ENCODE data around the gene ELMO3.

Gene ELMO3

GRCh38 chr16:67154578-67155294 lies 44.2 kb upstream of the ELMO3 start:
- DNase-seq (ENCODE audit: low read depth), result no peak
- TF ChIP-seq, protein P1, sequence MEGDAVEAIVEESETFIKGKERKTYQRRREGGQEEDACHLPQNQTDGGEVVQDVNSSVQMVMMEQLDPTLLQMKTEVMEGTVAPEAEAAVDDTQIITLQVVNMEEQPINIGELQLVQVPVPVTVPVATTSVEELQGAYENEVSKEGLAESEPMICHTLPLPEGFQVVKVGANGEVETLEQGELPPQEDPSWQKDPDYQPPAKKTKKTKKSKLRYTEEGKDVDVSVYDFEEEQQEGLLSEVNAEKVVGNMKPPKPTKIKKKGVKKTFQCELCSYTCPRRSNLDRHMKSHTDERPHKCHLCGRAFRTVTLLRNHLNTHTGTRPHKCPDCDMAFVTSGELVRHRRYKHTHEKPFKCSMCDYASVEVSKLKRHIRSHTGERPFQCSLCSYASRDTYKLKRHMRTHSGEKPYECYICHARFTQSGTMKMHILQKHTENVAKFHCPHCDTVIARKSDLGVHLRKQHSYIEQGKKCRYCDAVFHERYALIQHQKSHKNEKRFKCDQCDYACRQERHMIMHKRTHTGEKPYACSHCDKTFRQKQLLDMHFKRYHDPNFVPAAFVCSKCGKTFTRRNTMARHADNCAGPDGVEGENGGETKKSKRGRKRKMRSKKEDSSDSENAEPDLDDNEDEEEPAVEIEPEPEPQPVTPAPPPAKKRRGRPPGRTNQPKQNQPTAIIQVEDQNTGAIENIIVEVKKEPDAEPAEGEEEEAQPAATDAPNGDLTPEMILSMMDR (IDR thresholded peaks at IDR 0.05; ENCODE audit: low read length, missing control alignments), result no peak
- H3K4me3 ChIP-seq (replicated peaks; ENCODE audit: low read depth, low read length), result no peak overlapping the region

DNA sequence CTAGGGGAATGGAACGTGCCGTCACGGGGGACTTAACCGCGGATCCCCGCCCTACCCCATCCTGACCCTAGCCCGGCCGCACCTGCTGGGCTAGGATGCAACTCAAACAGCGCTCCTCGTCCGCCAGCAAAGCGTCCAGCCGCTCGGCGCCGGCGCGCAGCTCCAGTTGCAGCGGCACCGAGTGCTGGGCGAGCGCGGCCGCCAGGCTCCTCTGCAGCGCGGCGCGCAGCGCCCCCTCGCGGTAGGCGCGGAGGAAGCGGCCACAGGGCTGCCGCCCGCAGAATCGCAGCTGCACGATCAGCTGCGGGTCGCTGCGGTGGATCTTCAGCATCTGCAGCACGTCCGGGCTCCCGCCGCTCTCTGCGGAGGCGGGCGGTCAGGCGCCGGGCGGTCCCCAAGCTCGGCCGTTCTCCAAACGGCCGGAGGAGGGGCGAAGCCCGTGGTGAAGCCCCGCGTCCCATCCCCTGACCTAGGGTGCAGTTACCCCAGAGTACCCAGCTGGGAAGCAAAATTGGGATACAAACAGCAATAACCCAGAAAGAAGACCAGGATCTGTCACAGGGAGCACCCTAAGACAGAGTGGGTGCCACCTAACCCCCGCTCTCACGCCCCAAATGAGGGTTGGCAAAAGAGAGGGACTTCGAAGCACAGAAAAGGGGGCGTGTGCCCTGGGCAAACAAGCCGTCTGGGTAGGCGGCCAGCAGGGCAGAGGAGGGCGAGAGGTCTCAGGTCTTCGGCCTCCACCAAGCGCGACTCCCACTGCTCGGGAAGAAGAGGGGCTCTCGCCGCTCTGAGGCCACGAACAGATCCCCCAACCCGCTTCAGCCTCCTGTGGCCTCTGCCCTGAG lies 43.4 kb upstream of the ELMO3 start:
- no peak overlapping the region for H3K4me3 ChIP-seq (replicated peaks; ENCODE audit: low read depth, low read length)
- peak; percentile 81 for DNase-seq (ENCODE audit: low read depth)
- TF ChIP-seq, protein P1 (IDR thresholded peaks at IDR 0.05; ENCODE audit: low read length, missing control alignments), result peak; percentile 48

DNA sequence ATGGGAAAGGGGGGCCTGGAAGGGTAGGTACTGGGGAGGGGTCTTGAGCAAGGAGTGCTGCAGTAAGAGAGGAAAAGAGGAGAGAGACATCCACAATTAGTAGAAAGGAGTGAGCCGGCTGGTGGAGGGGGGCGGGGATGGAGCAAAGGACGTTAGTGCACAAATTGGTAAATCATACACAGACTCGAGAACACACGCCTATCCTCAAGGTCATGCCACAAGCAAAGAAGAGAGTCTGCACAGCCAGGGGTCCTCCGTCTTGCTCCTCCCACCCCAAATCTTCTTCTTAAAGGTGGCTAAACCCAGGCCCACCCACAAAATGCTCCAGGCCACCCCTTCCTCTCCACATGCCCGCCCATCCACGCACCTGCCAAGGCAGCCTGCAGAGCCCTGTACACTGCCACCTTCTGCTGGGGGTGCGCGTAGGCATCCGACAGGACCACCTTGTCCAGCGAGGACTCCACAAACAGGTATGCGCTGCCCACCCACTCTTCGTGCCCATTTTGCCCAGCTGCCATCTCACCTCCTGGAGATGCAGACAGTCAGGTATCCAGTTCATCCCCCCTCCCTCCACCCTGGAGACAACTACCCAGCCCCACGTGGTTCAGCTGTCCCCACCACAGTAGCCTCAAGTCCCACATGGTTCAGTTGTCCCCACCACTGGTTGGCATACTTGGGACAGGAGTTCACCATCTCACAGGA lies 42.6 kb upstream of the ELMO3 start:
- TF ChIP-seq, protein P1 (IDR thresholded peaks at IDR 0.05; ENCODE audit: low read length, missing control alignments), result no peak
- no peak for DNase-seq (ENCODE audit: low read depth)
- H3K4me3 ChIP-seq (replicated peaks; ENCODE audit: low read depth, low read length), result no peak overlapping the region

DNA sequence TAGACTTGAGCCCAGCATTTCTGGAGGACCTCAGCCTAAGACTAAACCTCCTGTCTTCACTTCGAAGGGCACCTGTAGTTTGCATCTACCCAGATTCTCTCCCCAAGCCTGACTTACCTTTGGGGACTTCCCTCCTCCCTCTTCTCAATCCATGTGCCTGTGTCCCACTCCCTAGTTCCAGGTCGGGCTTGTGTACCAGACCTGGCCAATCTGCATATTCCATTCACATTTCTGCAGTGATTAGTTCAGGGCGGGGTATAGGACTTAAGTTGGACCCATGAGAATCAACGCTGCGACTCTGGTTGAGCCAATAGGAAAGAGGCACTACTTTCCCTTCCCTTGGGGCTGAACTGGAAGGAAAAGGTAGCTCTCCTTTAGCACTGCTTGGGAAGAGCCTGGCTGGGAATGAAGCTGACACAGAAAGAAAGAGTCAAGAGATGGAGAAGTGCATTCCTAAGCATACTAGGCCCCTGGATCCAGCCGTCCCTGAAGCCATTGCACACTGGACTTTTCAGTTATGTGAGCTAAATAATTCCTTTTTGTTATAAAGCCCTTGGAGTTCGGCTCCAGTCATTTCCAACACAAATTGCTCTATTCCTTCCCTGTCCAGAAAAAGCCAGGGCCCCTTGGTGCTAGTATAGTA lies 41.7 kb upstream of the ELMO3 start:
- no peak overlapping the region for H3K4me3 ChIP-seq (replicated peaks; ENCODE audit: low read depth, low read length)
- no peak for DNase-seq (ENCODE audit: low read depth)
- TF ChIP-seq, protein P1 (IDR thresholded peaks at IDR 0.05; ENCODE audit: low read length, missing control alignments), result no peak

- H3K4me3 ChIP-seq (replicated peaks; ENCODE audit: low read depth, low read length), result no peak overlapping the region
- no peak for DNase-seq (ENCODE audit: low read depth)
- TF ChIP-seq, protein P1 (IDR thresholded peaks at IDR 0.05; ENCODE audit: low read length, missing control alignments), result no peak
Observed at GRCh38 chr16:67157892-67158635, 40.9 kb upstream of the ELMO3 start.
